ENCODE results near the gene RUVBL2. TPM values are rescaled to one million over a fixed set of nuclear protein-coding genes. Genes with fewer than 3 reads are reported as not detected.
"Not testable (repeated sequence)": the region's sequence is repeated elsewhere in the genome, so short reads cannot be mapped to it uniquely, and the experiment has no call there.

RUVBL2 gene
- total and polyA plus RNA-seq, 10 donors: 32.0 to 58.4 (median 40.4) TPM

- DNase-seq: peak; percentile 86
- H3K36me3 ChIP-seq: no peaks in the 10 kb centered on the region
- no peak for TF ChIP-seq POLR2A (IDR thresholded peaks at IDR 0.05)
- peak in 7 of 11 experiments; percentile 16 to 55 (median 45) for TF ChIP-seq CTCF (IDR thresholded peaks at IDR 0.05 in 8 of 11, conservative IDR thresholded peaks at IDR 0.05 in 3 of 11)
- TF ChIP-seq POLR2AphosphoS5 (IDR thresholded peaks at IDR 0.05): peak in 1 of 3 donors; percentile 45
- H3K4me3 ChIP-seq: peak overlapping the region; percentile 33 to 73 (median 51)
- no peaks in the 10 kb centered on the region for H3K9me3 ChIP-seq
- H3K27me3 ChIP-seq (replicated peaks in 1 of 7): peaks cover 0 to 63% (median 26%) of the 10 kb centered on the region in 7 donors
- WGBS, 5 donors: 0 to 3% (median 1%) methylated on average over 10 to 63 of the region's 63 CpGs
- intact Hi-C loops (cut with DNase I; ENCODE audit: low total_unique reads): no loop called here
- peaks cover 14 to 30% (median 23%) of the 10 kb centered on the region in 6 donors for H3K4me1 ChIP-seq
- H3K27ac ChIP-seq: no peak overlapping the region
Measured at GRCh38 chr19:49056101-49056901, 62.6 kb downstream of the RUVBL2 start.

- H3K9me3 ChIP-seq; DNase-seq; H3K27ac ChIP-seq; H3K36me3 ChIP-seq; intact Hi-C loops (cut with DNase I; ENCODE audit: low total_unique reads): not testable (repeated sequence)
- whole genome bisulfite sequencing, 5 donors: 1 to 13% (median 2%) methylated on average over 20 to 34 of the region's 34 CpGs
- peaks cover 14 to 30% (median 23%) of the 10 kb centered on the region in 6 donors for H3K4me1 ChIP-seq
- H3K4me3 ChIP-seq: peak overlapping the region; percentile 33 to 73 (median 51)
- peaks cover 0 to 70% (median 26%) of the 10 kb centered on the region in 7 donors for H3K27me3 ChIP-seq (replicated peaks in 1 of 7)
Measured at GRCh38 chr19:49056902-49057596, 63.4 kb downstream of the RUVBL2 start.

GRCh38 chr19:49057636-49058234 is 64.0 kb downstream of the RUVBL2 start, which contains the start of gene CGB7:
Gene CGB7, minus strand, starts transcription at chr19:49057749. Its CDS starts 2,374 bp downstream, at chr19:49055375.
- intact Hi-C loops (cut with DNase I; ENCODE audit: low total_unique reads): no loop called here
- WGBS, 5 donors: 4 to 10% (median 6%) methylated on average over 17 to 38 of the region's 38 CpGs
- Histone ChIP-seq H3K36me3 (no peaks in the 10 kb centered on the region), H3K27me3 (replicated peaks in 1 of 7) (peaks cover 0 to 77% (median 33%) of the 10 kb centered on the region in 7 donors), H3K4me3 (peak within 1 kb of the TSS; percentile 33 to 73 (median 51)), H3K9me3 (no peaks in the 10 kb centered on the region), H3K4me1 (peaks cover 14 to 30% (median 23%) of the 10 kb centered on the region in 6 donors), H3K27ac (no peak within 1 kb of the TSS)
- no peak for TF ChIP-seq CTCF (IDR thresholded peaks at IDR 0.05 in 8 of 11, conservative IDR thresholded peaks at IDR 0.05 in 3 of 11)
- no peak for TF ChIP-seq POLR2A (IDR thresholded peaks at IDR 0.05)
- peak in 1 of 3 donors; percentile 14 for TF ChIP-seq POLR2AphosphoS5 (IDR thresholded peaks at IDR 0.05)
- DNase-seq: peak; percentile 79

DNA sequence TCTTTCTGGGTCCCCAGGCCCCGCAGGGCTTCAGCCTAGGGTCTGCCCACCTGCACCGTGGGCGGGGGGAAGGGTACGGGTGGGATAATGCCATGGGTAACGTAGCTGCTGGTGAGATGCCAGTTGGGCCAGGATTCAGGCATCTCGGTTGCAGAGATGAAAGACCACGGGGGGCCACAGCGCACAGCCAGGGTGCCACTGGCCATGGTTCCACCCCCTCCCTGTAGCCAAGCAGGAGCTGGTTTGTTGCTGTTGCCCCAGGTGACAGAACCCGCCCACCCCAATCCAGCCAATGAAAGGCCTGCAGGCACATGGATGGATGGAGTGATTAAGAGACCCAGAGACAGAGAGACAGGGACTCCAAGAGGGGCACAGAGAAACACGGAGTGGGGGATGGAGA is 64.9 kb downstream of the RUVBL2 start:
- TF ChIP-seq CTCF (IDR thresholded peaks at IDR 0.05 in 8 of 11, conservative IDR thresholded peaks at IDR 0.05 in 3 of 11) (no peak), POLR2AphosphoS5 (IDR thresholded peaks at IDR 0.05) (no peak), POLR2A (IDR thresholded peaks at IDR 0.05) (no peak)
- no peak for DNase-seq
- H3K9me3 ChIP-seq: no peaks in the 10 kb centered on the region
- H3K4me3 ChIP-seq: no peak overlapping the region
- H3K4me1 ChIP-seq: peaks cover 14 to 30% (median 23%) of the 10 kb centered on the region in 6 donors
- H3K36me3 ChIP-seq: no peaks in the 10 kb centered on the region
- intact Hi-C loops (cut with DNase I; ENCODE audit: low total_unique reads): no loop called here
- whole genome bisulfite sequencing, 5 donors: 44 to 62% (median 48%) methylated on average over 8 to 10 of the region's 10 CpGs
- peaks cover 0 to 85% (median 36%) of the 10 kb centered on the region in 7 donors for H3K27me3 ChIP-seq (replicated peaks in 1 of 7)
- no peak overlapping the region for H3K27ac ChIP-seq
